Neuronal stem cell (in vitro differentiated cells): ENCODE data around the gene BCL2L1.
A peak's percentile ranks its signal among the peaks of the same experiment; 100 is the strongest.

ENCODE experiments used
- DNase-seq: peaks from one replicate; pipeline ENCODE4 v3.0.0-alpha.2; 2013; ENCODE audit warnings: low spot score
- H2AFZ ChIP-seq: one replicate; pipeline ENCODE4 v1.6.1; 2013; ENCODE audit warnings: mild to moderate bottlenecking, low read length, inconsistent platforms
- H2AK5ac ChIP-seq: 2 replicates; pipeline ENCODE4 v1.6.1; 2013; ENCODE audit warnings: low read depth, mild to moderate bottlenecking, inconsistent platforms, low read length, moderate library complexity, mixed read lengths
- H2BK120ac ChIP-seq: 2 replicates; pipeline ENCODE4 v1.6.1; 2013; ENCODE audit warnings: low read depth, mild to moderate bottlenecking, inconsistent platforms, low read length, moderate library complexity, mixed read lengths
- H2BK12ac ChIP-seq: one replicate; pipeline ENCODE4 v1.6.1; 2013; ENCODE audit warnings: low read length, inconsistent platforms
- H2BK15ac ChIP-seq: 2 replicates; pipeline ENCODE4 v1.6.1; 2013; ENCODE audit warnings: mild to moderate bottlenecking, low read length, inconsistent platforms, mixed read lengths
- H2BK5ac ChIP-seq: one replicate; pipeline ENCODE4 v1.6.1; 2013; ENCODE audit warnings: inconsistent platforms, mild to moderate bottlenecking, low read length, moderate library complexity
- H3K14ac ChIP-seq: one replicate; pipeline ENCODE4 v1.6.1; 2013; ENCODE audit warnings: low read length, inconsistent platforms
- H3K18ac ChIP-seq: 2 replicates; pipeline ENCODE4 v1.6.1; 2013; ENCODE audit warnings: low read length, inconsistent platforms
- H3K23ac ChIP-seq: 2 replicates; pipeline ENCODE4 v1.6.1; 2013; ENCODE audit warnings: low read depth, mild to moderate bottlenecking, mixed read lengths, low read length, inconsistent platforms; ENCODE audit not compliant: poor library complexity
- H3K27ac ChIP-seq: replicated peaks from 3 replicates; pipeline ENCODE4 v1.5.1; 2013; ENCODE audit warnings: low read length, inconsistent platforms
- H3K27me3 ChIP-seq, 3 experiments: 2 replicates each; pipeline ENCODE4 v1.6.1; 2013; ENCODE audit warnings: low read length in 3 of 3, mild to moderate bottlenecking in 2 of 3, inconsistent platforms in 1 of 3, low read depth in 1 of 3, mixed read lengths in 1 of 3, moderate library complexity in 1 of 3; ENCODE audit not compliant: control insufficient read depth in 3 of 3, insufficient read depth in 3 of 3
- H3K36me3 ChIP-seq, 2 donors: replicated peaks in 1 of 2; 2 replicates each; pipeline ENCODE4 v1.6.1; 2013; ENCODE audit warnings: low read length in 2 of 2; ENCODE audit not compliant: control insufficient read depth in 2 of 2, insufficient read depth in 2 of 2
- H3K4ac ChIP-seq: 2 replicates; pipeline ENCODE4 v1.6.1; 2013; ENCODE audit warnings: inconsistent platforms, mild to moderate bottlenecking, low read length, moderate library complexity
- H3K4me1 ChIP-seq, 2 donors: 1 replicate in 1 of 2; 2 replicates in 1 of 2; pipeline ENCODE4 v1.6.1; 2013; ENCODE audit warnings: low read length in 2 of 2, low read depth in 1 of 2; ENCODE audit not compliant: control insufficient read depth in 2 of 2, insufficient read depth in 1 of 2
- H3K4me2 ChIP-seq: one replicate; pipeline ENCODE4 v1.6.1; 2013; ENCODE audit warnings: mild to moderate bottlenecking, low read length, inconsistent platforms; ENCODE audit not compliant: insufficient read depth, poor library complexity, severe bottlenecking
- H3K4me3 ChIP-seq, 2 donors: 2 replicates each; pipeline ENCODE4 v1.5.1; 2013; ENCODE audit warnings: low read length in 2 of 2, mild to moderate bottlenecking in 2 of 2, inconsistent platforms in 1 of 2, moderate library complexity in 1 of 2
- H3K79me1 ChIP-seq: one replicate; pipeline ENCODE4 v1.6.1; 2013; ENCODE audit warnings: low read depth, mild to moderate bottlenecking, inconsistent platforms, low read length, moderate library complexity
- H3K9ac ChIP-seq: one replicate; pipeline ENCODE4 v1.6.1; 2013; ENCODE audit warnings: mild to moderate bottlenecking, low read depth, low read length, inconsistent platforms; ENCODE audit not compliant: poor library complexity
- H3K9me3 ChIP-seq, 2 donors: replicated peaks in 1 of 2; 2 replicates each; pipeline versions ENCODE3 to v1.6.1; 2013; ENCODE audit warnings: low read length in 2 of 2, mild to moderate bottlenecking in 2 of 2, inconsistent platforms in 1 of 2, low read depth in 1 of 2, mixed read lengths in 1 of 2, moderate library complexity in 1 of 2; ENCODE audit not compliant: control insufficient read depth in 2 of 2, insufficient read depth in 1 of 2
- H4K8ac ChIP-seq: one replicate; pipeline ENCODE4 v1.6.1; 2013; ENCODE audit warnings: low read depth, mild to moderate bottlenecking, inconsistent platforms, low read length, moderate library complexity
- H4K91ac ChIP-seq: one replicate; pipeline ENCODE4 v1.6.1; 2013; ENCODE audit warnings: low read length, low read depth, mild to moderate bottlenecking, inconsistent platforms; ENCODE audit not compliant: poor library complexity
- WGBS, 2 donors: extraction: QIAGEN DNeasy Blood & Tissue Kit; methylation state at CpG; one replicate each; pipeline ENCODE4 v1.1.7; 2013; ENCODE audit warnings: missing lambda C conversion rate in 2 of 2, mixed read lengths in 1 of 2; ENCODE audit not compliant: insufficient read length in 2 of 2, insufficient replicate concordance in 1 of 2; ENCODE audit errors: extremely low coverage in 2 of 2; 5-methylcytosine and 5-hydroxymethylcytosine counted together

BCL2L1 gene

GRCh38 chr20:31640259-31640658 lies 82.4 kb downstream of the BCL2L1 start:
- no peaks in the 10 kb centered on the region for H3K79me1 ChIP-seq
- H4K91ac ChIP-seq, result no peak overlapping the region
- no peak overlapping the region for H3K4me3 ChIP-seq
- no peak overlapping the region for H2AK5ac ChIP-seq
- no peak overlapping the region for H3K4ac ChIP-seq
- H3K4me2 ChIP-seq, result no peak overlapping the region
- H3K4me1 ChIP-seq, result peaks cover 0 to 3% of the 10 kb centered on the region in 2 donors
- no CpG with 5 or more reads among the region's 3 CpGs for WGBS, 2 donors
- no peak overlapping the region for H4K8ac ChIP-seq
- no peak overlapping the region for H2BK120ac ChIP-seq
- no peak overlapping the region for H3K18ac ChIP-seq
- no peaks in the 10 kb centered on the region for H3K9me3 ChIP-seq
- no peaks in the 10 kb centered on the region for H3K27me3 ChIP-seq
- no peaks in the 10 kb centered on the region for H3K36me3 ChIP-seq
- H3K9ac ChIP-seq, result no peak overlapping the region
- DNase-seq, result no peak
- no peak overlapping the region for H2BK5ac ChIP-seq
- no peak overlapping the region for H3K23ac ChIP-seq
- H2BK12ac ChIP-seq, result no peak overlapping the region
- H2BK15ac ChIP-seq, result no peak overlapping the region
- no peak overlapping the region for H3K27ac ChIP-seq
- no peak overlapping the region for H2AFZ ChIP-seq
- H3K14ac ChIP-seq, result peak overlapping the region; percentile 1

- Histone ChIP-seq H3K27ac (no peak overlapping the region), H3K9ac (no peak overlapping the region), H4K91ac (no peak overlapping the region), H2BK120ac (no peak overlapping the region), H3K79me1 (no peaks in the 10 kb centered on the region), H2AK5ac (peak overlapping the region; percentile 9), H3K4me3 (no peak overlapping the region), H2BK15ac (no peak overlapping the region), H2BK5ac (no peak overlapping the region), H2AFZ (no peak overlapping the region), H3K36me3 (no peaks in the 10 kb centered on the region), H3K18ac (no peak overlapping the region), H2BK12ac (no peak overlapping the region), H3K27me3 (no peaks in the 10 kb centered on the region), H3K4ac (no peak overlapping the region), H4K8ac (no peak overlapping the region), H3K14ac (no peak overlapping the region), H3K23ac (no peak overlapping the region), H3K4me1 (peaks cover 0 to 3% of the 10 kb centered on the region in 2 donors), H3K4me2 (no peak overlapping the region), H3K9me3 (no peaks in the 10 kb centered on the region)
- DNase-seq, result no peak
- no CpG with 5 or more reads among the region's 4 CpGs for WGBS, 2 donors
Measured at GRCh38 chr20:31638816-31639215, 83.9 kb downstream of the BCL2L1 start.

- H3K9ac ChIP-seq, result no peak overlapping the region
- WGBS, 2 donors, result no CpG with 5 or more reads among the region's 4 CpGs
- H2AFZ ChIP-seq, result peak overlapping the region; percentile 7
- no peak overlapping the region for H4K8ac ChIP-seq
- H3K14ac ChIP-seq, result no peak overlapping the region
- no peak overlapping the region for H2BK15ac ChIP-seq
- H3K4me2 ChIP-seq, result no peak overlapping the region
- no peak overlapping the region for H3K4ac ChIP-seq
- no peak overlapping the region for H3K4me3 ChIP-seq
- H2BK5ac ChIP-seq, result no peak overlapping the region
- no peaks in the 10 kb centered on the region for H3K9me3 ChIP-seq
- peaks cover 0 to 3% of the 10 kb centered on the region in 2 donors for H3K4me1 ChIP-seq
- H4K91ac ChIP-seq, result no peak overlapping the region
- no peaks in the 10 kb centered on the region for H3K79me1 ChIP-seq
- no peaks in the 10 kb centered on the region for H3K27me3 ChIP-seq
- DNase-seq, result no peak
- no peak overlapping the region for H2BK12ac ChIP-seq
- H3K23ac ChIP-seq, result no peak overlapping the region
- no peak overlapping the region for H3K18ac ChIP-seq
- H3K36me3 ChIP-seq, result no peaks in the 10 kb centered on the region
- no peak overlapping the region for H2BK120ac ChIP-seq
- no peak overlapping the region for H2AK5ac ChIP-seq
- H3K27ac ChIP-seq, result no peak overlapping the region
Measured at GRCh38 chr20:31638317-31638716, 84.4 kb downstream of the BCL2L1 start.

GRCh38 chr20:31637660-31638059 lies 85.0 kb downstream of the BCL2L1 start, which contains the start of gene COX4I2:
Gene COX4I2, plus strand, starts transcription at chr20:31637912. Its CDS starts 1,106 bp downstream, at chr20:31639018.
- peak within 1 kb of the TSS; percentile 98 for H2BK15ac ChIP-seq
- H3K9ac ChIP-seq, result no peak within 1 kb of the TSS
- WGBS, 2 donors, result no CpG with 5 or more reads among the region's 34 CpGs
- peak within 1 kb of the TSS; percentile 47 for H3K14ac ChIP-seq
- no peaks in the 10 kb centered on the region for H3K27me3 ChIP-seq
- H3K36me3 ChIP-seq, result no peaks in the 10 kb centered on the region
- peak within 1 kb of the TSS; percentile 72 for H2BK120ac ChIP-seq
- H3K4ac ChIP-seq, result no peak within 1 kb of the TSS
- peak within 1 kb of the TSS; percentile 7 for H2AFZ ChIP-seq
- peak within 1 kb of the TSS; percentile 10 for H3K23ac ChIP-seq
- no peak within 1 kb of the TSS for H4K8ac ChIP-seq
- H2AK5ac ChIP-seq, result no peak within 1 kb of the TSS
- H3K18ac ChIP-seq, result peak within 1 kb of the TSS; percentile 89
- H3K27ac ChIP-seq, result no peak within 1 kb of the TSS
- peak within 1 kb of the TSS; percentile 11 for H2BK5ac ChIP-seq
- no peak within 1 kb of the TSS for H3K4me2 ChIP-seq
- H2BK12ac ChIP-seq, result no peak within 1 kb of the TSS
- peaks cover 0 to 3% of the 10 kb centered on the region in 2 donors for H3K4me1 ChIP-seq
- peak within 1 kb of the TSS; percentile 79 for H4K91ac ChIP-seq
- no peaks in the 10 kb centered on the region for H3K9me3 ChIP-seq
- no peak within 1 kb of the TSS for H3K4me3 ChIP-seq
- DNase-seq, result no peak
- H3K79me1 ChIP-seq, result no peaks in the 10 kb centered on the region
